ENCODE data around the gene DERL2.

DNA sequence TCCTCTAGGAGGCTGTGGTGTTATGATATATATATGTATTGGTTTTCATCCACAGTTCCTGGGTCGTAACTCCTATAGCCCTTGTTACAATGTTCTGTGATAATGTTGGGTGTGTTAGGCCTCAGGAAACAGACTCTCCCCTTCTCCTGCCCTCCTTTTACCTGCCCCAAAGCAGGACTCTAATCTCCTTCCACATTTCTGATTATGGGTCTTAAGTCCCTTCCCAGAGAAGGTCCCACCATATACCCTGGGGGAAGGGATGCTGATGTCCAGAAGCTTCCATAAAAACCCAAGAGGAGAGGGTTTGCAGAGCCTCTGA lies 46.6 kb downstream of the DERL2 start:
- TF ChIP-seq, protein P1, sequence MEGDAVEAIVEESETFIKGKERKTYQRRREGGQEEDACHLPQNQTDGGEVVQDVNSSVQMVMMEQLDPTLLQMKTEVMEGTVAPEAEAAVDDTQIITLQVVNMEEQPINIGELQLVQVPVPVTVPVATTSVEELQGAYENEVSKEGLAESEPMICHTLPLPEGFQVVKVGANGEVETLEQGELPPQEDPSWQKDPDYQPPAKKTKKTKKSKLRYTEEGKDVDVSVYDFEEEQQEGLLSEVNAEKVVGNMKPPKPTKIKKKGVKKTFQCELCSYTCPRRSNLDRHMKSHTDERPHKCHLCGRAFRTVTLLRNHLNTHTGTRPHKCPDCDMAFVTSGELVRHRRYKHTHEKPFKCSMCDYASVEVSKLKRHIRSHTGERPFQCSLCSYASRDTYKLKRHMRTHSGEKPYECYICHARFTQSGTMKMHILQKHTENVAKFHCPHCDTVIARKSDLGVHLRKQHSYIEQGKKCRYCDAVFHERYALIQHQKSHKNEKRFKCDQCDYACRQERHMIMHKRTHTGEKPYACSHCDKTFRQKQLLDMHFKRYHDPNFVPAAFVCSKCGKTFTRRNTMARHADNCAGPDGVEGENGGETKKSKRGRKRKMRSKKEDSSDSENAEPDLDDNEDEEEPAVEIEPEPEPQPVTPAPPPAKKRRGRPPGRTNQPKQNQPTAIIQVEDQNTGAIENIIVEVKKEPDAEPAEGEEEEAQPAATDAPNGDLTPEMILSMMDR (conservative IDR thresholded peaks at IDR 0.05; ENCODE audit: low read length), result peak; percentile 33
- TF ChIP-seq EZH2phosphoT487 (IDR thresholded peaks at IDR 0.05; ENCODE audit: borderline replicate concordance, low read depth, low read length), result no peak

All from OCI-LY7 (cell line).